Measurements from ENCODE around the gene CPT1B.
A peak's percentile ranks its signal among the peaks of the same experiment; 100 is the strongest.

Gene CPT1B

GRCh38 chr22:50568626-50569025 is 9.6 kb downstream of the CPT1B start:
- no peak for DNase-seq

GRCh38 chr22:50567721-50568252 is 10.4 kb downstream of the CPT1B start:
- no peak for DNase-seq

- no peak for DNase-seq
Observed at GRCh38 chr22:50564289-50564688, 13.9 kb downstream of the CPT1B start.

- DNase-seq: no peak
Observed at GRCh38 chr22:50563413-50564160, 14.6 kb downstream of the CPT1B start.

- peak; percentile 51 for DNase-seq
Observed at GRCh38 chr22:50562523-50563412, 15.5 kb downstream of the CPT1B start, which contains the start of gene SYCE3. TSS of gene SYCE3 (minus strand) at chr22:50562919. CDS start at chr22:50556405, 6,514 bp downstream.

- DNase-seq: no peak
Observed at GRCh38 chr22:50561401-50562358, 16.5 kb downstream of the CPT1B start.

GRCh38 chr22:50560034-50560433 is 18.2 kb downstream of the CPT1B start:
- DNase-seq: no peak

- no peak for DNase-seq
Observed at GRCh38 chr22:50556703-50557102, 21.5 kb downstream of the CPT1B start.

- DNase-seq: no peak
Observed at GRCh38 chr22:50553310-50553709, 24.9 kb downstream of the CPT1B start.

- no peak for DNase-seq
Observed at GRCh38 chr22:50551160-50551752, 27.0 kb downstream of the CPT1B start.

GRCh38 chr22:50550395-50550794 is 27.8 kb downstream of the CPT1B start:
- no peak for DNase-seq

- no peak for DNase-seq
Observed at GRCh38 chr22:50548921-50549790, 29.1 kb downstream of the CPT1B start.

- DNase-seq: no peak
Observed at GRCh38 chr22:50548040-50548920, 29.9 kb downstream of the CPT1B start.

GRCh38 chr22:50547263-50547985 is 30.8 kb downstream of the CPT1B start:
- DNase-seq: no peak

GRCh38 chr22:50546326-50547262 is 31.6 kb downstream of the CPT1B start:
- no peak for DNase-seq

- DNase-seq: no peak
Observed at GRCh38 chr22:50545522-50546325, 32.5 kb downstream of the CPT1B start, which contains the start of gene KLHDC7B. TSS of gene KLHDC7B (plus strand) at chr22:50545899. CDS start at chr22:50546244, 345 bp downstream.

GRCh38 chr22:50544746-50545253 is 33.4 kb downstream of the CPT1B start:
- DNase-seq: no peak

Data from cortex of kidney (tissue), 1 donor.